GM18909 (cell line): ENCODE data around the gene MTUS2.

ENCODE experiments used
- ATAC-seq: cut with Tn5 transposase; IDR thresholded peaks from one replicate; pipeline ENCODE4 v1.9.1; 2021; ENCODE audit warnings: mild to moderate bottlenecking; ENCODE audit not compliant: unreplicated experiment, poor library complexity

The MTUS2 gene

GRCh38 chr13:29511980-29512379, 691.8 kb downstream of the MTUS2 start:
- no peak for ATAC-seq

- no peak for ATAC-seq
These were observed 693.2 kb downstream of the MTUS2 start for GRCh38 chr13:29513002-29513980.

- ATAC-seq: no peak
These were observed 694.0 kb downstream of the MTUS2 start for GRCh38 chr13:29513981-29514719.

- ATAC-seq: no peak
These were observed 694.7 kb downstream of the MTUS2 start for GRCh38 chr13:29514720-29515310.

- ATAC-seq: no peak
These were observed 695.2 kb downstream of the MTUS2 start for GRCh38 chr13:29515372-29515771.

- ATAC-seq: no peak
These were observed 695.9 kb downstream of the MTUS2 start for GRCh38 chr13:29516012-29516411.

- ATAC-seq: no peak
These were observed 696.7 kb downstream of the MTUS2 start for GRCh38 chr13:29516880-29517279.

- ATAC-seq: no peak
These were observed 699.8 kb downstream of the MTUS2 start for GRCh38 chr13:29519921-29520320.

- ATAC-seq: no peak
These were observed 700.5 kb downstream of the MTUS2 start for GRCh38 chr13:29520671-29521070.

GRCh38 chr13:29521336-29521735, 701.2 kb downstream of the MTUS2 start:
- no peak for ATAC-seq

- ATAC-seq: no peak
These were observed 702.0 kb downstream of the MTUS2 start for GRCh38 chr13:29522044-29522685.

GRCh38 chr13:29523199-29523961, 703.2 kb downstream of the MTUS2 start:
- no peak for ATAC-seq

- ATAC-seq: no peak
These were observed 704.0 kb downstream of the MTUS2 start for GRCh38 chr13:29524176-29524575.

- ATAC-seq: no peak
These were observed 704.5 kb downstream of the MTUS2 start for GRCh38 chr13:29524641-29525040.

GRCh38 chr13:29525757-29526156, 705.6 kb downstream of the MTUS2 start:
- ATAC-seq: no peak

- no peak for ATAC-seq
These were observed 706.6 kb downstream of the MTUS2 start for GRCh38 chr13:29526741-29527140.

- no peak for ATAC-seq
These were observed 707.4 kb downstream of the MTUS2 start for GRCh38 chr13:29527511-29527910.

- no peak for ATAC-seq
These were observed 707.8 kb downstream of the MTUS2 start for GRCh38 chr13:29527916-29528315.

- ATAC-seq: no peak
These were observed 709.6 kb downstream of the MTUS2 start for GRCh38 chr13:29529754-29530153.

GRCh38 chr13:29530901-29531300, 710.8 kb downstream of the MTUS2 start:
- no peak for ATAC-seq
